ENCODE data around the gene PRPF6.

DNA sequence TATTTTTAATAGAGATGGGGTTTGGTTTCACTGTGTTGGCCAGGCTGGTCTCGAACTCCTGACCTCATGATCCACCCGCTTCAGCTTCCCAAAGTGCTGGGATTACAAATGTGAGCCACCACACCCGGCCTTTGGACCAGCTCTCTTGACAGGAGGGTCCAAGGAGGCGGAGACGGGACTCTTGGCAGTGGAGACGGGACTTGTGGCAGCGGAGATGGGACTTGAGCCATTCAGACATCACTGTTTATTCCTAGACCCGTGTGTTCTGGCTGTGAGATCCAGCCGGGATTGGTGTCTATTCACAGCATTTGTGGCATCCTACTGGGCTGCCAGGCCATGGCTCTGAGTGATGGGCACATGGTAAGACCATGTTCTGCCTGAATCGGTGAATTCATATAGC, 25.6 kb downstream of the PRPF6 start:
- TF ChIP-seq, protein P1, sequence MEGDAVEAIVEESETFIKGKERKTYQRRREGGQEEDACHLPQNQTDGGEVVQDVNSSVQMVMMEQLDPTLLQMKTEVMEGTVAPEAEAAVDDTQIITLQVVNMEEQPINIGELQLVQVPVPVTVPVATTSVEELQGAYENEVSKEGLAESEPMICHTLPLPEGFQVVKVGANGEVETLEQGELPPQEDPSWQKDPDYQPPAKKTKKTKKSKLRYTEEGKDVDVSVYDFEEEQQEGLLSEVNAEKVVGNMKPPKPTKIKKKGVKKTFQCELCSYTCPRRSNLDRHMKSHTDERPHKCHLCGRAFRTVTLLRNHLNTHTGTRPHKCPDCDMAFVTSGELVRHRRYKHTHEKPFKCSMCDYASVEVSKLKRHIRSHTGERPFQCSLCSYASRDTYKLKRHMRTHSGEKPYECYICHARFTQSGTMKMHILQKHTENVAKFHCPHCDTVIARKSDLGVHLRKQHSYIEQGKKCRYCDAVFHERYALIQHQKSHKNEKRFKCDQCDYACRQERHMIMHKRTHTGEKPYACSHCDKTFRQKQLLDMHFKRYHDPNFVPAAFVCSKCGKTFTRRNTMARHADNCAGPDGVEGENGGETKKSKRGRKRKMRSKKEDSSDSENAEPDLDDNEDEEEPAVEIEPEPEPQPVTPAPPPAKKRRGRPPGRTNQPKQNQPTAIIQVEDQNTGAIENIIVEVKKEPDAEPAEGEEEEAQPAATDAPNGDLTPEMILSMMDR (IDR thresholded peaks at IDR 0.05): no peak
- TF ChIP-seq POLR2A (IDR thresholded peaks at IDR 0.05): no peak

Measured in upper lobe of left lung (tissue), 4 donors.